ENCODE results near the gene TCEANC. TPM values are rescaled to one million over a fixed set of nuclear protein-coding genes. Genes with fewer than 3 reads are reported as not detected.

Gene TCEANC
- total RNA-seq, 1 donor from 2014 or later = 2.5 TPM

DNA sequence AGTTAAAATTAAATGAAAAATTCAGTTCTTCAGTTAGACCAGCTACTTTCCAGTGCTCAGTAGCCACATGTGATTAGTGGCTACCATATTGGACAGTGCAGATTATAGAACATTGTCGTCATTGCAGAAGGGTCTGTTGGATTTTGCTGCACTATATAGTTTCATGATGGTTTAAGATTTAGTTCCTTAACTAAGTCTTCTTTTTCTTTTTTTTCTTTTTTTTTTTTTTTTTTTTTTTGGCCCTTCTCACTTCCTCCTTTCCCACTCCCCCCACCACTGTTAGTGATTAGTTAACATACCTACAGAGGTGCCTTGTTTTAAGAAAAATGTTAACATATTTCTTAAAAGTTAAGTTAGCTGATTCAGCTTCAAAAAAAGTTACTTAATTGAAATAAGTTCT, 45.0 kb downstream of the TCEANC start:
- Mint-ChIP-seq H3K36me3 (ENCODE audit: low read depth) (no peaks in the 10 kb centered on the region), H3K4me3 (ENCODE audit: unreplicated experiment) (no peak overlapping the region), H3K27ac (ENCODE audit: unreplicated experiment) (no peak overlapping the region), H3K4me1 (ENCODE audit: low read depth) (peaks cover 29% of the 10 kb centered on the region), H3K27me3 (ENCODE audit: low read depth) (no peaks in the 10 kb centered on the region), H3K9me3 (ENCODE audit: low read depth) (no peaks in the 10 kb centered on the region)
- DNase-seq (ENCODE audit: low spot score) = no peak
- TF ChIP-seq, protein P1, sequence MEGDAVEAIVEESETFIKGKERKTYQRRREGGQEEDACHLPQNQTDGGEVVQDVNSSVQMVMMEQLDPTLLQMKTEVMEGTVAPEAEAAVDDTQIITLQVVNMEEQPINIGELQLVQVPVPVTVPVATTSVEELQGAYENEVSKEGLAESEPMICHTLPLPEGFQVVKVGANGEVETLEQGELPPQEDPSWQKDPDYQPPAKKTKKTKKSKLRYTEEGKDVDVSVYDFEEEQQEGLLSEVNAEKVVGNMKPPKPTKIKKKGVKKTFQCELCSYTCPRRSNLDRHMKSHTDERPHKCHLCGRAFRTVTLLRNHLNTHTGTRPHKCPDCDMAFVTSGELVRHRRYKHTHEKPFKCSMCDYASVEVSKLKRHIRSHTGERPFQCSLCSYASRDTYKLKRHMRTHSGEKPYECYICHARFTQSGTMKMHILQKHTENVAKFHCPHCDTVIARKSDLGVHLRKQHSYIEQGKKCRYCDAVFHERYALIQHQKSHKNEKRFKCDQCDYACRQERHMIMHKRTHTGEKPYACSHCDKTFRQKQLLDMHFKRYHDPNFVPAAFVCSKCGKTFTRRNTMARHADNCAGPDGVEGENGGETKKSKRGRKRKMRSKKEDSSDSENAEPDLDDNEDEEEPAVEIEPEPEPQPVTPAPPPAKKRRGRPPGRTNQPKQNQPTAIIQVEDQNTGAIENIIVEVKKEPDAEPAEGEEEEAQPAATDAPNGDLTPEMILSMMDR (IDR thresholded peaks at IDR 0.05) = no peak

- H3K4me1 Mint-ChIP-seq (ENCODE audit: low read depth) = peaks cover 24% of the 10 kb centered on the region
- DNase-seq (ENCODE audit: low spot score) = no peak
- no peaks in the 10 kb centered on the region for H3K27me3 Mint-ChIP-seq (ENCODE audit: low read depth)
- no peaks in the 10 kb centered on the region for H3K9me3 Mint-ChIP-seq (ENCODE audit: low read depth)
- no peak overlapping the region for H3K4me3 Mint-ChIP-seq (ENCODE audit: unreplicated experiment)
- H3K27ac Mint-ChIP-seq (ENCODE audit: unreplicated experiment) = no peak overlapping the region
- no peaks in the 10 kb centered on the region for H3K36me3 Mint-ChIP-seq (ENCODE audit: low read depth)
- TF ChIP-seq, protein P1 (IDR thresholded peaks at IDR 0.05) = no peak
Observed at GRCh38 chrX:13698432-13698831, 45.5 kb downstream of the TCEANC start.

- TF ChIP-seq, protein P1 (IDR thresholded peaks at IDR 0.05) = no peak
- DNase-seq (ENCODE audit: low spot score) = no peak
- Mint-ChIP-seq H3K36me3 (ENCODE audit: low read depth) (no peaks in the 10 kb centered on the region), H3K4me3 (ENCODE audit: unreplicated experiment) (no peak overlapping the region), H3K9me3 (ENCODE audit: low read depth) (no peaks in the 10 kb centered on the region), H3K27me3 (ENCODE audit: low read depth) (no peaks in the 10 kb centered on the region), H3K27ac (ENCODE audit: unreplicated experiment) (peak overlapping the region; percentile 6), H3K4me1 (ENCODE audit: low read depth) (peaks cover 24% of the 10 kb centered on the region)
Observed at GRCh38 chrX:13699183-13699826, 46.4 kb downstream of the TCEANC start.

DNA sequence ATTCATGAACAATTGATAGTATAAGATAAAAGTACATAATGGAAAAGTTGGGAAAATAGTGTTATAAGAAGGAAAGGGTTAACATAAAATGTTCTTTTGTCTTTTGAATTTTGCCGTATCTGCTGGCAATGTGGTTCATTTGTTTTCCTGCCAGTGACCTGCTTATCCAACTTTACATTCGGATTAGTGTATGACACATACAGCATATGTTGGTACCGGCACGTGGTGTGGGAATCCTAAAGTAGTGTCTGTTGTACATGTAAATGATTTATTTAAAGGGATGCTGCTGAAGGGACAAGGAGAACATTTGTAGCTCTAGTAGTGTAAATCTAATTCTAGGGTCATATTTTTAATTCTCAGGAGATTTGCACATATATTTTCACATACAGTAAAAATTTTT, 47.4 kb downstream of the TCEANC start:
- no peak overlapping the region for H3K4me3 Mint-ChIP-seq (ENCODE audit: unreplicated experiment)
- no peaks in the 10 kb centered on the region for H3K9me3 Mint-ChIP-seq (ENCODE audit: low read depth)
- peaks cover 13% of the 10 kb centered on the region for H3K4me1 Mint-ChIP-seq (ENCODE audit: low read depth)
- TF ChIP-seq, protein P1 (IDR thresholded peaks at IDR 0.05) = no peak
- DNase-seq (ENCODE audit: low spot score) = no peak
- H3K27me3 Mint-ChIP-seq (ENCODE audit: low read depth) = no peaks in the 10 kb centered on the region
- no peaks in the 10 kb centered on the region for H3K36me3 Mint-ChIP-seq (ENCODE audit: low read depth)
- H3K27ac Mint-ChIP-seq (ENCODE audit: unreplicated experiment) = no peak overlapping the region

- Mint-ChIP-seq H3K4me3 (ENCODE audit: unreplicated experiment) (no peak overlapping the region), H3K36me3 (ENCODE audit: low read depth) (no peaks in the 10 kb centered on the region), H3K27me3 (ENCODE audit: low read depth) (no peaks in the 10 kb centered on the region), H3K27ac (ENCODE audit: unreplicated experiment) (peak overlapping the region; percentile 28), H3K9me3 (ENCODE audit: low read depth) (no peaks in the 10 kb centered on the region), H3K4me1 (ENCODE audit: low read depth) (peaks cover 13% of the 10 kb centered on the region)
- DNase-seq (ENCODE audit: low spot score) = no peak
- TF ChIP-seq, protein P1 (IDR thresholded peaks at IDR 0.05) = no peak
Observed at GRCh38 chrX:13702111-13702789, 49.3 kb downstream of the TCEANC start.

Measured in chondrocyte (in vitro differentiated cells).